Measurements from ENCODE around the gene FMNL2. TPM values are rescaled to one million over a fixed set of nuclear protein-coding genes. Genes with fewer than 3 reads are reported as not detected.

The FMNL2 gene
- total RNA-seq, 3 donors from 2014 or later (not counting 1 experiment from before 2014, with no cell fraction given), result 0.34 to 3.0 (median 0.78) TPM

GRCh38 chr2:152467677-152468410 lies 132.9 kb downstream of the FMNL2 start:
- 76% methylated on average over 2 of the region's 4 CpGs for WGBS (ENCODE audit: insufficient coverage)
- H3K9me3 ChIP-seq (ENCODE audit: control insufficient read depth, insufficient read depth, low read length), result no peaks in the 10 kb centered on the region
- no peak for TF ChIP-seq CTCF (IDR thresholded peaks at IDR 0.05)
- Mint-ChIP-seq H3K27me3 (ENCODE audit: low read depth in 2 of 2) (peaks cover 10 to 19% of the 10 kb centered on the region in 2 donors), H3K4me1 (peaks cover 8% of the 10 kb centered on the region in 2 donors), H3K4me3 (no peak overlapping the region), H3K36me3 (no peaks in the 10 kb centered on the region), H3K27ac (no peak overlapping the region), H3K9me3 (no peaks in the 10 kb centered on the region)
- peaks cover 3% of the 10 kb centered on the region for H3K4me1 ChIP-seq (ENCODE audit: control insufficient read depth, insufficient read depth, low read length)
- no peaks in the 10 kb centered on the region for H3K27me3 ChIP-seq (ENCODE audit: control insufficient read depth, insufficient read depth, low read length)
- DNase-seq (no peak), ATAC-seq (no peak)
- H3K36me3 ChIP-seq (ENCODE audit: control insufficient read depth, insufficient read depth, low read length), result no peaks in the 10 kb centered on the region
- no peak overlapping the region for H3K4me3 ChIP-seq (ENCODE audit: low read length)
- intact Hi-C loops (cut with micrococcal nuclease), result no loop called here
- H3K27ac ChIP-seq (ENCODE audit: low read length), result no peak overlapping the region

- Mint-ChIP-seq H3K4me3 (no peak overlapping the region), H3K27me3 (ENCODE audit: low read depth in 2 of 2) (peaks cover 10 to 19% of the 10 kb centered on the region in 2 donors), H3K4me1 (peaks cover 8% of the 10 kb centered on the region in 2 donors), H3K36me3 (no peaks in the 10 kb centered on the region), H3K27ac (no peak overlapping the region), H3K9me3 (no peaks in the 10 kb centered on the region)
- Histone ChIP-seq H3K4me1 (ENCODE audit: control insufficient read depth, insufficient read depth, low read length) (peaks cover 3% of the 10 kb centered on the region), H3K4me3 (ENCODE audit: low read length) (no peak overlapping the region), H3K27me3 (ENCODE audit: control insufficient read depth, insufficient read depth, low read length) (no peaks in the 10 kb centered on the region), H3K9me3 (ENCODE audit: control insufficient read depth, insufficient read depth, low read length) (no peaks in the 10 kb centered on the region), H3K36me3 (ENCODE audit: control insufficient read depth, insufficient read depth, low read length) (no peaks in the 10 kb centered on the region), H3K27ac (ENCODE audit: low read length) (no peak overlapping the region)
- 40% methylated on average over 8 of the region's 8 CpGs for WGBS (ENCODE audit: insufficient coverage)
- DNase-seq (no peak), ATAC-seq (peak in 1 of 3 donors; percentile 24)
- no peak for TF ChIP-seq CTCF (IDR thresholded peaks at IDR 0.05)
- intact Hi-C loops (cut with micrococcal nuclease), result no loop called here
Measured at GRCh38 chr2:152468899-152469692, 134.1 kb downstream of the FMNL2 start.

- Histone ChIP-seq H3K4me3 (ENCODE audit: low read length) (no peak overlapping the region), H3K9me3 (ENCODE audit: control insufficient read depth, insufficient read depth, low read length) (no peaks in the 10 kb centered on the region), H3K27me3 (ENCODE audit: control insufficient read depth, insufficient read depth, low read length) (no peaks in the 10 kb centered on the region), H3K27ac (ENCODE audit: low read length) (no peak overlapping the region), H3K4me1 (ENCODE audit: control insufficient read depth, insufficient read depth, low read length) (peaks cover 3% of the 10 kb centered on the region), H3K36me3 (ENCODE audit: control insufficient read depth, insufficient read depth, low read length) (no peaks in the 10 kb centered on the region)
- Mint-ChIP-seq H3K27me3 (ENCODE audit: low read depth in 2 of 2) (peaks cover 4 to 9% of the 10 kb centered on the region in 2 donors), H3K36me3 (no peaks in the 10 kb centered on the region), H3K9me3 (no peaks in the 10 kb centered on the region), H3K27ac (no peak overlapping the region), H3K4me3 (no peak overlapping the region), H3K4me1 (peaks cover 8% of the 10 kb centered on the region in 2 donors)
- DNase-seq, result no peak
- intact Hi-C loops (cut with micrococcal nuclease), result no loop called here
- WGBS (ENCODE audit: insufficient coverage), result 87% methylated on average over 12 of the region's 12 CpGs
- TF ChIP-seq CTCF (IDR thresholded peaks at IDR 0.05), result no peak
- ATAC-seq, result no peak
Measured at GRCh38 chr2:152470861-152471854, 136.2 kb downstream of the FMNL2 start.

All from natural killer cell (primary cell).